SK-N-MC (cell line): ENCODE measurements around the gene MCTP2.

Source experiments
- DNase-seq: peaks from one replicate; pipeline ENCODE4 v3.0.0-alpha.2; 2011; ENCODE audit warnings: low read depth, low spot score
- H3K27ac ChIP-seq: fragments of 200-600 bp; sonication (generic); 2 replicates; pipeline ENCODE4 v1.5.1; 2016; ENCODE audit warnings: mixed run types
- H3K36me3 ChIP-seq: fragments of 200-600 bp; sonication (generic); 2 replicates; pipeline ENCODE4 v1.6.1; 2017; ENCODE audit warnings: antibody characterized with exemption, low read length, mixed read lengths; ENCODE audit not compliant: insufficient read depth
- H3K4me3 ChIP-seq: fragments of 200-600 bp; sonication (generic); 2 replicates; pipeline ENCODE4 v1.5.1; 2016
- H3K9ac ChIP-seq: fragments of 200-600 bp; sonication (generic); 2 replicates; pipeline ENCODE4 v1.8.0; 2017; ENCODE audit warnings: mixed run types, mixed read lengths; ENCODE audit not compliant: insufficient read length
- H3K9me3 ChIP-seq: fragments of 200-600 bp; sonication (generic); 2 replicates; pipeline ENCODE4 v1.6.1; 2017; ENCODE audit warnings: low read depth, mild to moderate bottlenecking, antibody characterized with exemption, low read length, moderate library complexity, mixed read lengths
- EZH2 ChIP-seq: fragments of 200-600 bp; sonication (generic); IDR thresholded peaks from one replicate; pipeline ENCODE4 v1.6.1; 2017; ENCODE audit warnings: antibody characterized with exemption
- FOXP2 ChIP-seq: optimal IDR thresholded peaks from 2 replicates; pipeline ENCODE3; 2011; ENCODE audit warnings: mild to moderate bottlenecking, moderate library complexity; ENCODE audit not compliant: insufficient read depth; ENCODE audit errors: extremely low read length, control extremely low read depth
- POLR2AphosphoS5 ChIP-seq: IDR thresholded peaks from 2 replicates; pipeline ENCODE4 v1.6.1; 2012; ENCODE audit warnings: mild to moderate bottlenecking, low read depth, low read length, borderline replicate concordance

Gene MCTP2

DNA sequence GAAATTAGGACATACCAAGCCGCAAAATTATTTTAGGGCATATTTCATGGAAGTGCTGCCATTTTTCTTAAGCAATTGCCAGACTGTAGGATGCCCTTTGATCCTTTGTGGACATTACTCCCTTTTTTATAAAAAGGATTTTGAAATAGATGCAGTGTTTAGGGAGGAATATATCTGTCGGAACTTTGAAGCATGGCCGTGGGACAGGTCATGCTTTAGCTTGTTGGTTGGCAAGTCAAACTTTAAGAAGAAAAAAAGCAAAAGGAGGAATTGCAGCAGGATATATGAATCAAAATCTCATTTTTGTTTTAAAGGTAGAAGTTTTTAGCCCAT is 122.1 kb downstream of the MCTP2 start:
- no peak overlapping the region for H3K4me3 ChIP-seq
- DNase-seq: no peak
- TF ChIP-seq POLR2AphosphoS5: no peak
- TF ChIP-seq EZH2: no peak
- TF ChIP-seq FOXP2: no peak
- no peak overlapping the region for H3K9ac ChIP-seq
- no peaks in the 10 kb centered on the region for H3K36me3 ChIP-seq
- no peak overlapping the region for H3K27ac ChIP-seq
- no peaks in the 10 kb centered on the region for H3K9me3 ChIP-seq

DNA sequence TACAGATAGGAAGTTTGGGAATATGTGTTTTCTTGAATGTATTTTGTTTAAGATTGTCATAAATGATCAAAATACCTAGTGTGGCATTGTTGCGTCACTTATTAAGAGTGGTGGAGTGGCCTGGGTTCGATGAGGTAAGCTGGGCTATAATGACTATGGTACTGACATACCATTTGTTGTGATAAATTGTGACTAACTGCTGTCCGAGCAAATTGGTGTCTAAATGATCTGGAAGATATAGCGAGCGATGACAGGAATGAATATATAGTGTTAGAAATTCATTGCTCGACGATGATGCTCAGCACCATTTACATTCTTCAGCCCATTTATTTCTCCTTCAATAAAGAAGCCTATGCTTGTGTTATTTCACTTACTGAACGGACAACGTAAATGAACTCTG is 123.3 kb downstream of the MCTP2 start:
- H3K36me3 ChIP-seq: no peaks in the 10 kb centered on the region
- H3K9me3 ChIP-seq: no peaks in the 10 kb centered on the region
- no peak overlapping the region for H3K9ac ChIP-seq
- no peak for TF ChIP-seq EZH2
- no peak for TF ChIP-seq FOXP2
- no peak for TF ChIP-seq POLR2AphosphoS5
- H3K27ac ChIP-seq: no peak overlapping the region
- H3K4me3 ChIP-seq: no peak overlapping the region
- DNase-seq: no peak

DNA sequence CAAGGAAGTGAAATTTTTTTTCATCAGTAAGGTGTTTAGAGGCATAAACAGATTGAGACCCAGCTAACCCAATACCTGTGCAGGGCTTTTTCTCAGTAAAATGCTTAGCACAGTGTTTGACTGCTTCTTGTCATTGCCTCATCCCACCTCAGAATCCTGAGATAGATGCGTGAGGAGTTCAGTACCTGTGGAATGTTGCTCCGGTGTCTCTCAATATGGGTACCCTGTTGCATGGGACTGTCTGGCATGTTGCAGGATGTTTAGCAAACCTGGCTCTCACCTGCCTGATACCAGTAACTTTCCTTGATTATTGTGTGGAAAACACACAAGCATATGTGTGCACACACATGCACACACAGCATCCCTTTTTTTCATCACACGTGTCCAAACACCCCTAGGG is 128.4 kb downstream of the MCTP2 start:
- H3K36me3 ChIP-seq: no peaks in the 10 kb centered on the region
- H3K27ac ChIP-seq: no peak overlapping the region
- no peak overlapping the region for H3K9ac ChIP-seq
- TF ChIP-seq POLR2AphosphoS5 (no peak), FOXP2 (no peak), EZH2 (no peak)
- no peak for DNase-seq
- H3K9me3 ChIP-seq: no peaks in the 10 kb centered on the region
- no peak overlapping the region for H3K4me3 ChIP-seq

DNA sequence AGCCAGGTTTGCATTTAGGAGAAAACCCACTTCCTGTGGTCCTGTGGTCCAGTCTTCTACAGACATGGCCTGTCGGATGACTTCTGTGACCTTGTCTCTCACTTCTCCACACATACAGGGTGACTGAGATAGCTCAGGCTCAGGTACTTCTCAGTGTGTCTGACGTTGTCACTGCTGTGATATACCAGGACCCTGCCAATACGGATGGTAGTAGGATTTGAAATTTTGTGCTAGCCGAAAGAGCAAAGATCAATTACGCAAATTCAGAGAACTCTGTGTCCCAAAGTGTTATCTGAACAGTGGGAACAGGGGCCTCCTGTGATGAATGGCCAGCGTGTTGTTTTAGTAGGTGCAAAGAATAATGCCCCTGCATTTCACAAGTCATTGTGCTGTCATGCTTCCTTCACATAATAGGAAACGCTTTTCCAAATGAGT is 128.9 kb downstream of the MCTP2 start:
- Histone ChIP-seq H3K36me3 (no peaks in the 10 kb centered on the region), H3K27ac (no peak overlapping the region), H3K9me3 (no peaks in the 10 kb centered on the region), H3K4me3 (no peak overlapping the region), H3K9ac (no peak overlapping the region)
- no peak for TF ChIP-seq POLR2AphosphoS5
- TF ChIP-seq FOXP2: no peak
- no peak for TF ChIP-seq EZH2
- DNase-seq: no peak

DNA sequence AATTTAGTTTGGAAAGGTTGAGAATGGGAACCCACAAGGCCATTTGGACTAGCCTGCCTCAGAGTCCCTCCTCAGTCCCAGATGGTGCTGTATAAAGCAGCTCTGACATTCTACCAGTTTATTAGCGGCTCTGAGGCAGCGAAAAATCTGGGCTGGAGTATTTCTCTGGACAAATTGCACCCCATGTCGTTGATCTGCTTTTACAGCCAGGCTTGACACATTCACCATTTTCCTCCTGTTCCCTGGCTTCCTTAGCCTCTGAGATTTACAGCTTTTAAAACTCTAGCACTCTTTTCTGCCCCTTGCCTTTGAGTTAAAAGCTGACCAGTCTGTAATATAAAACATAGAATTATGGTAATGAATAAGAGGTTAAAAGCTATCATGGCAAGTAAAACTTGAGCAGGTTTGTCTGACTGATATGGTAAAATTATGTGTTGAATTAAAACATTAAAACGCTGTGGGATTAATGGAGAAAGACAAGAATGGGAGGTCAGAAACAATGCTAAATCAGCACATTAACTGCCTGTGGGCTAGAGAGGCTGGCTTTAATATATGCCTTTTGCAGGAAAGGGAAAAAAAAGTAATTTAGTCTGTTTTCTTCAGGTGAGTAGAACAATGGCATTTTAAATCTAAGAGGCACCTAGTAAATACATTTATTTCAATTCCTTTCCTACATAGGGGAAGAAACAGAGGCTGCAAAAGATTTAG is 131.2 kb downstream of the MCTP2 start:
- no peak for DNase-seq
- Histone ChIP-seq H3K27ac (no peak overlapping the region), H3K9me3 (no peaks in the 10 kb centered on the region), H3K4me3 (no peak overlapping the region), H3K36me3 (no peaks in the 10 kb centered on the region), H3K9ac (no peak overlapping the region)
- no peak for TF ChIP-seq FOXP2
- no peak for TF ChIP-seq EZH2
- TF ChIP-seq POLR2AphosphoS5: no peak

DNA sequence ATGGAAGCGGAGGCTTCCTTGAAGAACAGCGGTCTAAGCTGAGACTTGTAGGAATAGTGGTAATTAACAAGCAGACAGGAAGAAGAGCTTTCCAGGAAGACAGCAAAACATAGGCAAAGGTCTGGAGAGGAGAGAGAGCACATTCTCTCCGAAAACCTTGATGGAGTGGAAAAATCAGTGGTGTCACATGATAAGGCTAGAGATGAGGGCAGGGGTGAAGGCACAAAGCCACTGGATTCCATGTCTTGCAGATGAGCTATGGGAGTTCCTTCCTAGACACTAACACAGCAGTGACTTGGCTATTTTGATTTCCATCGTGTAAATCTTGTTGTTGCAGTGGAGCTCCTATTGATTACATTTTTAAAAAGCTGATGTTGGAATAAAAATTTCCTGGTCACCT is 132.0 kb downstream of the MCTP2 start:
- no peak overlapping the region for H3K4me3 ChIP-seq
- no peak overlapping the region for H3K9ac ChIP-seq
- TF ChIP-seq EZH2: no peak
- TF ChIP-seq POLR2AphosphoS5: no peak
- TF ChIP-seq FOXP2: no peak
- DNase-seq: no peak
- H3K36me3 ChIP-seq: no peaks in the 10 kb centered on the region
- H3K9me3 ChIP-seq: no peaks in the 10 kb centered on the region
- no peak overlapping the region for H3K27ac ChIP-seq

DNA sequence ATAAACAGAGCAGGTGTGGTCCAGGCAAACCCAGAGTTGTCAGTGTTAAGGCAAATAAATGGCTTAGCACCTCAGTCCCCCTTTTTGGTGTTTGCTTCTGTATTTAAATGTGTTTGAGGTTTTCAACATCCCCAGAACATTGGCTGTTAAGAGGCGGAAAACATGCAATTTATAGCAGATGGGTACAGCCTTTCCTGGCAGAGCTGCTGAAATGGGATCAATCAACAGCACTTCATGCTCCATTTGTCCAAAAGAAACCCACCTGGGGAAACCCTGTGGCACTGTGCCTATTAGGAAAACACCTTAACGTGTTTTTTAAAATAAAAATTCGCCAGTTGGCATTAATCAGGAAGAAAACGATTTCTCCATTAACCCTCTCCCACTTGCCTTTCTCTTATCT is 135.4 kb downstream of the MCTP2 start:
- Histone ChIP-seq H3K36me3 (no peaks in the 10 kb centered on the region), H3K4me3 (no peak overlapping the region), H3K27ac (no peak overlapping the region), H3K9me3 (no peaks in the 10 kb centered on the region), H3K9ac (no peak overlapping the region)
- TF ChIP-seq FOXP2: no peak
- no peak for TF ChIP-seq POLR2AphosphoS5
- TF ChIP-seq EZH2: no peak
- no peak for DNase-seq

DNA sequence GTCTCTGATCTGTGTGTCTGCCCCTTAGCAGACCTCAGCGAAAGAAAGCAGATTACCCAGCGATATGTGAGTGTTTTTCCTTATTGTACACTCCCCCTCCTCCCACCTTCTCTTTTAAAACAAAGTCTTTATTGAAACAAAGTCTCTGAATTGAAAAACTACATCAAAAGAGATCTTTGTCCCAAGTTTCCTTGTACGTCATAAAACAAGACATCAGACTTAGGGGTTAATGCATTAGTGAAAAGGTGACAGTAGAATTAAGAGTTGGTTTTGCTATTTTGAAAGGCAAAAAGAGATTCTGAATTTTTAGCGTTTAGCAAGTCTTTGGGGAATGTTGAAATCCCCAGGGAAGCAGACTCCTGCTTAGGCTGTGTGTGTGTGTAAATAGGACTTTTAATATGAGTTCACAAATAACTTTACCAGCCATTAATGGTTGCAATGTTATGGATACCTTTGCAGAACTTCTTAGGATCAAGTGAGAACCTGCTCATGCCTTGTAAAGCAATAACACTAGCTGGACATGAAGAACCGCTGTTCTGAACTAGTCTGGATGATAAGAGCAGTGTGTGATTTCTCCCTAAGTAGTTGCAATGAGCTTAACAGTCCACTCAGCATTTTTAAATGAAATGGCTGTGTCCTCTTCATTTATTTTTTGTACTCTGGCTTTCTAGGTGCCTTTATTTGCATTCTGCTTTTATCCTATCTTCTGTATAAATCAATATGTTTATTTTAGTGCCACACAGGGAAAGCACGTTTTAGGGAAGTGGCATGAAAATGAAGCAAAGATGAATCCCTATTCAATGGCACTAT is 136.6 kb downstream of the MCTP2 start:
- TF ChIP-seq EZH2 (no peak), FOXP2 (no peak), POLR2AphosphoS5 (no peak)

More for the DNA sequence above, 136.6 kb downstream of the MCTP2 start:
- Histone ChIP-seq H3K27ac (no peak overlapping the region), H3K4me3 (no peak overlapping the region), H3K9me3 (no peaks in the 10 kb centered on the region), H3K36me3 (no peaks in the 10 kb centered on the region), H3K9ac (no peak overlapping the region)
- no peak for DNase-seq
